GM12801 (cell line): ENCODE results near the gene HEY2.

Experiments used
- TF ChIP-seq, protein P1 (sequence below): IDR thresholded peaks from one replicate; pipeline ENCODE4 v1.5.1; 2011; ENCODE audit warnings: control low read depth; ENCODE audit not compliant: insufficient read length; ENCODE audit errors: extremely low read depth

Gene HEY2

DNA sequence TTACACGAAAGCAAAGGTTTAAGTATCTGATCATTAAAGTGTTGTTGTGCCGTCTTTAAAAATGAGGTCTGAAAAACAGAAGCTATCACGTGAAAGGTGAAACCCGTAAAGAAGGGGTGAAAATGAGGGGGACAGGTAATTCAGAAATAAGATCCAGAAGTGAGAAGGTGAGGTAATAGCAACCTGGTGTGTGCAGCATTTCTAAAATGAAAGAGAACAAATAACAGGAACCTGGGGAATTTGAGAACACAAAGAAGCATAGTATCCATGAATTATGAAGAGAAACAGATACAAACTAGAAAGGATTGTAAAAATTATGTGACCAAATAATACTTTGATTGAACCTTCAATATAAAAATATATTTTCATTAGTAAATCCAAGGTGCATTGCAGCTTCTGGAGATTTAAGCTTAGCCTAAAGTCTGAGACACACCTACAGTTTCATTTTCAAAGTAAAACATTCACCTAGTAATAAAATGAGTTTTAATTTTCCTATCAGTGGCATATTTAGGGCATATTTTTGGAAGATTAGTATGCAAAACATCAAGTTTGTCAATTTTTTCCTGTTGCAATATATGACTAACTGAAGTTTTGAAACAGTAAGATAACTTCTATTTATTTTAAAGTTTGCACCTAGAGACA lies 1.4 kb downstream of the HEY2 start:
- TF ChIP-seq, protein P1, sequence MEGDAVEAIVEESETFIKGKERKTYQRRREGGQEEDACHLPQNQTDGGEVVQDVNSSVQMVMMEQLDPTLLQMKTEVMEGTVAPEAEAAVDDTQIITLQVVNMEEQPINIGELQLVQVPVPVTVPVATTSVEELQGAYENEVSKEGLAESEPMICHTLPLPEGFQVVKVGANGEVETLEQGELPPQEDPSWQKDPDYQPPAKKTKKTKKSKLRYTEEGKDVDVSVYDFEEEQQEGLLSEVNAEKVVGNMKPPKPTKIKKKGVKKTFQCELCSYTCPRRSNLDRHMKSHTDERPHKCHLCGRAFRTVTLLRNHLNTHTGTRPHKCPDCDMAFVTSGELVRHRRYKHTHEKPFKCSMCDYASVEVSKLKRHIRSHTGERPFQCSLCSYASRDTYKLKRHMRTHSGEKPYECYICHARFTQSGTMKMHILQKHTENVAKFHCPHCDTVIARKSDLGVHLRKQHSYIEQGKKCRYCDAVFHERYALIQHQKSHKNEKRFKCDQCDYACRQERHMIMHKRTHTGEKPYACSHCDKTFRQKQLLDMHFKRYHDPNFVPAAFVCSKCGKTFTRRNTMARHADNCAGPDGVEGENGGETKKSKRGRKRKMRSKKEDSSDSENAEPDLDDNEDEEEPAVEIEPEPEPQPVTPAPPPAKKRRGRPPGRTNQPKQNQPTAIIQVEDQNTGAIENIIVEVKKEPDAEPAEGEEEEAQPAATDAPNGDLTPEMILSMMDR, result no peak

- TF ChIP-seq, protein P1, result no peak
Observed at GRCh38 chr6:125751334-125751916, 2.0 kb downstream of the HEY2 start.

DNA sequence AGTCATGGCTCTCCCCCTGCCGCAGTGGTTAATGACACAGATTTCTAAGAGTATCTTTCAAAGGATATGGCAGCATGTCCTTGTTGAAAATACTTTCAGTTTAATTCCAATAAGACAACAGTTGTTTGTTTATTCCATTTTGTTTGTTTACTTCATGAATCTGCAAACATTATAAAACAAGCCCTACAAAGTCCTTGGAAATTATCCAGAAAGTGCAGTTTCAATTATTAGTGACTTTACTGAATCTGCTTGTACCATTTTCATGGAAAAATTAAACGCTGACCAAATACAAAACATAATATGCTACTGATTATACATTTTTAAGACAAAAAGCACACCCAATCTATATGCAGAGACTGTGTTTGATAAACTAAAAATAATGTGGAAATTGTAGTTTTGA lies 3.3 kb downstream of the HEY2 start:
- TF ChIP-seq, protein P1, result no peak

- TF ChIP-seq, protein P1, result no peak
Observed at GRCh38 chr6:125753218-125753936, 3.9 kb downstream of the HEY2 start.

DNA sequence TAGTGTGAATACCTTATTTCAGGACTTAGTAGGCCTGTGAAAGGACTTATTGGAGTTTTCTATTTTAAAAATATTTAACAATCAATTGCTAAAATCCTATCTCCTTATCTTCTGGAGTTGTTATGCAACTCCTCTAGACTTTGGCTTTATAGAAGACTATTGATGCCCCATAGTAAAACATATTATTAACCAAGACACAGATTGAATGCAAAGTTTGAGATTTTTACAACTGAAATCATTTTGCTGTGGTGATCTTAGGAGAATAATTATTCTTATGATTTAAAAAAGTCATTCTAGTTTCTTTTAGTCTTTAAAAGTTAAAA lies 4.5 kb downstream of the HEY2 start:
- TF ChIP-seq, protein P1, result no peak

DNA sequence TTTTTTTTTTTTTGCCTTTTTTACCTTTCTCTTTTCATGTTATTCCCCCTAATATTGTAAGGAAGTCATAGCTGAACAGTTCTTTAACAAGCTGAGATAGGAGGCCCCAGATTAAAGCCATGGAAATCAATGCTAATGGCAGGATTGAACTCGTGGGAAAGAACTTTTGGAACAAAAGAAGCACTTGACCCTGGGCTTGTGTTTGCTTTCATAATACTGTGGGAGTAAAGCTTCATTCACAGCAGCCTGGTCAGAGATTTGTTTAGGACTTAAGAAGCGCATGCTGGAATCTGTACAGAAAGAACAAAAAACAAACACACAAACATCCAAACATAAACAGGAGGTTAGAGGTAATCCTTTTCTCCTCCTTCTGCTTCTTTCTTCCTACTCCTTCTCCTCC lies 5.1 kb downstream of the HEY2 start:
- TF ChIP-seq, protein P1, result no peak

GRCh38 chr6:125759184-125759902 lies 9.9 kb downstream of the HEY2 start:
- TF ChIP-seq, protein P1, result no peak
